ENCODE data around the gene SELPLG. TPM values are rescaled to one million over a fixed set of nuclear protein-coding genes. Genes with fewer than 3 reads are reported as not detected.

SELPLG gene
- total RNA-seq, 1 donor from 2014 or later: 31.9 TPM

GRCh38 chr12:108618079-108618952, 15.4 kb downstream of the SELPLG start:
- Histone ChIP-seq H3K4me1 (peaks cover 23% of the 10 kb centered on the region), H3K27me3 (no peaks in the 10 kb centered on the region), H3K36me3 (no peaks in the 10 kb centered on the region), H3K27ac (no peak overlapping the region), H3K9me3 (no peaks in the 10 kb centered on the region), H3K4me3 (no peak overlapping the region)
- TF ChIP-seq, protein P1, sequence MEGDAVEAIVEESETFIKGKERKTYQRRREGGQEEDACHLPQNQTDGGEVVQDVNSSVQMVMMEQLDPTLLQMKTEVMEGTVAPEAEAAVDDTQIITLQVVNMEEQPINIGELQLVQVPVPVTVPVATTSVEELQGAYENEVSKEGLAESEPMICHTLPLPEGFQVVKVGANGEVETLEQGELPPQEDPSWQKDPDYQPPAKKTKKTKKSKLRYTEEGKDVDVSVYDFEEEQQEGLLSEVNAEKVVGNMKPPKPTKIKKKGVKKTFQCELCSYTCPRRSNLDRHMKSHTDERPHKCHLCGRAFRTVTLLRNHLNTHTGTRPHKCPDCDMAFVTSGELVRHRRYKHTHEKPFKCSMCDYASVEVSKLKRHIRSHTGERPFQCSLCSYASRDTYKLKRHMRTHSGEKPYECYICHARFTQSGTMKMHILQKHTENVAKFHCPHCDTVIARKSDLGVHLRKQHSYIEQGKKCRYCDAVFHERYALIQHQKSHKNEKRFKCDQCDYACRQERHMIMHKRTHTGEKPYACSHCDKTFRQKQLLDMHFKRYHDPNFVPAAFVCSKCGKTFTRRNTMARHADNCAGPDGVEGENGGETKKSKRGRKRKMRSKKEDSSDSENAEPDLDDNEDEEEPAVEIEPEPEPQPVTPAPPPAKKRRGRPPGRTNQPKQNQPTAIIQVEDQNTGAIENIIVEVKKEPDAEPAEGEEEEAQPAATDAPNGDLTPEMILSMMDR (IDR thresholded peaks at IDR 0.05): peak; percentile 99
- DNase-seq: peak; percentile 89
- ATAC-seq: peak; percentile 85
- intact Hi-C loops (cut with DNase I): loop anchor here (5.0 kb wide), 1 partner anchor 56 kb away; the partner anchor contains the start of genes ISCU and SART3

DNA sequence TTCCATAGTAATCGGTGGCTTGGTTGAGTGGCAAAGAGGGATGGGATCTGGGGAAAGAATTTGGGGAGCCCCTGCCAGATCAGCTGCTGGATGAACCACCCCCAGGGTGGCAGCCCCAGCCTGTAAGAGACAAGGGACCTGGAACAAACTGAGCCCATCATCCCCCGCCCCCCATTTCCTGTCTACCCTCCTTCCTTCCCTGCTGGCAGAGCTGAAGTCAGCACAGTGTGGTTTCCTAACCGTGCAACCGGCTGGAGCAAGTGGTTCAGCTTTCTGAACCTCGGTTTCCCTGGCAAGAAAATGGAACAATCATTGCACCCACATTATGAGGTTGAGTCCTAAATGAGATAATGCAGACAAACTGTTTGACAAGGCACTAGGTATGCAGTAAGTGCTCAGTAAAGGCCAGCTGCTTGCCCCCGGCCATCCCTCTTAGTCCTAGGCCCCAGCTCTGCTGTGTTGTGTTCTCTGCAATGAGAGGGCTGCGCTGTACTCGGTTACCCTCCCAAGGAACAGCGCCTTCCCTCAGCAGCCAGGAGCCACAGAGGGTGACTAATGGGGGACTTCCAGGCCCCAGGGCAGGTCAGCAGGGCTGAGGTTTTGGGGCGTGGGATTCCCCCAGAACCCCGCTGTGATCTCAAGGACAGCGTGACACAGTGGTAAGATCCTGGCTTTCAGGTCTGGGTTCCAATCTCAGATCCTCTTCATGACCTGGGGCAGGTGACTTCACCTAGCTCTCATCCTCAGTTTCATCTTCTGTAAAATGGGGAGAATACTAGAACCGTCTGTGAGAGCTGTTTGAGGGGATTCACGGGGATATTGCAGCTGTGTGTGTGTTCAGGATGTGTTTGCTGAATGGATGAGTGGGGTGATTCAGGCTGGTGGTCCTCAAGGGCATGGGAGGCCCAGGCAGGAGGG, 16.5 kb downstream of the SELPLG start:
- H3K27ac ChIP-seq: peak overlapping the region; percentile 36

GRCh38 chr12:108616359-108616758, 17.3 kb downstream of the SELPLG start:
- Histone ChIP-seq H3K27ac (peak overlapping the region; percentile 36), H3K9me3 (no peaks in the 10 kb centered on the region), H3K4me1 (peaks cover 29% of the 10 kb centered on the region), H3K4me3 (no peak overlapping the region), H3K36me3 (no peaks in the 10 kb centered on the region), H3K27me3 (no peaks in the 10 kb centered on the region)
- DNase-seq (no peak), ATAC-seq (no peak)
- intact Hi-C loops (cut with DNase I): loop anchor here (5.0 kb wide), 1 partner anchor 54 kb away; the partner anchor contains the start of genes ISCU and SART3
- TF ChIP-seq, protein P1 (IDR thresholded peaks at IDR 0.05): no peak

More for the DNA sequence above, 16.5 kb downstream of the SELPLG start:
- H3K4me3 ChIP-seq: no peak overlapping the region
- ATAC-seq: peak; percentile 59
- H3K36me3 ChIP-seq: no peaks in the 10 kb centered on the region
- intact Hi-C loops (cut with DNase I): loop anchor here (5.0 kb wide), 1 partner anchor 55 kb away; the partner anchor contains the start of genes ISCU and SART3
- no peaks in the 10 kb centered on the region for H3K27me3 ChIP-seq
- H3K4me1 ChIP-seq: peaks cover 29% of the 10 kb centered on the region
- peak; percentile 68 for DNase-seq
- H3K9me3 ChIP-seq: no peaks in the 10 kb centered on the region
- TF ChIP-seq, protein P1 (IDR thresholded peaks at IDR 0.05): no peak

DNA sequence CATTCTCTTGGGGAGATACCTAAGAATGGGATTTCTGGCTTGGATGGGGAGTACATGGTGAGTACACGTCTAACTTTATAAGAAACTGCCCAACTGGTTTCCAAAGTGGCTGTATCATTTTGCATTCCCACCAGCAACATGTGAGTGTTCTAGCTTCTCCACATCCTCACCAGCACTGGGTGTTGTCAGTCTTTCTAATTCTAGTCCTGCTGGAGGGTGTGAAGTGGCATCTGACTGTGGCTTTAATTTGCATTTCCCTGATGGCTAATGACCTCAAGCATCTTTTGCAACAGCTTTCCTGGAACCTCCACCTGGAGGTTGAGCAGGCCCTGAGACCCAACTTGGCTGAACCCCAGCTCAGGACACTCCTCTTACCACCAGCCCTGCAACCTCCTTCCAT, 17.8 kb downstream of the SELPLG start:
- Histone ChIP-seq H3K9me3 (no peaks in the 10 kb centered on the region), H3K36me3 (no peaks in the 10 kb centered on the region), H3K4me1 (peaks cover 29% of the 10 kb centered on the region), H3K27me3 (no peaks in the 10 kb centered on the region), H3K27ac (no peak overlapping the region), H3K4me3 (no peak overlapping the region)
- no peak for DNase-seq
- TF ChIP-seq, protein P1 (IDR thresholded peaks at IDR 0.05): no peak
- intact Hi-C loops (cut with DNase I): loop anchor here (5.0 kb wide), 1 partner anchor 54 kb away; the partner anchor contains the start of genes ISCU and SART3
- ATAC-seq: no peak

GRCh38 chr12:108614639-108615038, 19.1 kb downstream of the SELPLG start:
- H3K4me1 ChIP-seq: peaks cover 29% of the 10 kb centered on the region
- H3K27ac ChIP-seq: no peak overlapping the region
- ATAC-seq (no peak), DNase-seq (no peak)
- no peaks in the 10 kb centered on the region for H3K27me3 ChIP-seq
- no peak overlapping the region for H3K4me3 ChIP-seq
- no peaks in the 10 kb centered on the region for H3K36me3 ChIP-seq
- H3K9me3 ChIP-seq: no peaks in the 10 kb centered on the region
- intact Hi-C loops (cut with DNase I): loop anchor here (5.0 kb wide), 1 partner anchor 52 kb away; the partner anchor contains the start of genes ISCU and SART3
- TF ChIP-seq, protein P1 (IDR thresholded peaks at IDR 0.05): no peak

All from upper lobe of right lung (tissue), 1 donor.